Activated naive CD8-positive, alpha-beta T cell treated with anti-CD3 and anti-CD28 coated beads, Interleukin-2, amount 50 U/mL, for 24 hours (primary cell): ENCODE results near the gene VSIG8.

ENCODE experiments used
- ATAC-seq: fragments of 150-1000 bp; cut with Tn5 transposase; one replicate; pipeline ENCODE4 v1.10.0; 2021
- DNase-seq: peaks from one replicate; pipeline ENCODE4 v3.0.0; 2021
- H3K27ac Mint-ChIP-seq: one replicate; pipeline ENCODE4 v1.8.0; 2021; ENCODE audit warnings: mild to moderate bottlenecking, mixed read lengths
- H3K27me3 Mint-ChIP-seq: one replicate; pipeline ENCODE4 v1.8.0; 2021; ENCODE audit warnings: mixed read lengths
- H3K36me3 Mint-ChIP-seq: one replicate; pipeline ENCODE4 v1.8.0; 2021; ENCODE audit warnings: low read depth, mixed read lengths
- H3K4me1 Mint-ChIP-seq: one replicate; pipeline ENCODE4 v1.8.0; 2021; ENCODE audit warnings: mixed read lengths
- H3K4me3 Mint-ChIP-seq: one replicate; pipeline ENCODE4 v1.8.0; 2021; ENCODE audit warnings: mild to moderate bottlenecking, moderate library complexity, mixed read lengths
- H3K9me3 Mint-ChIP-seq: one replicate; pipeline ENCODE4 v1.8.0; 2021; ENCODE audit warnings: mixed read lengths

The VSIG8 gene

DNA sequence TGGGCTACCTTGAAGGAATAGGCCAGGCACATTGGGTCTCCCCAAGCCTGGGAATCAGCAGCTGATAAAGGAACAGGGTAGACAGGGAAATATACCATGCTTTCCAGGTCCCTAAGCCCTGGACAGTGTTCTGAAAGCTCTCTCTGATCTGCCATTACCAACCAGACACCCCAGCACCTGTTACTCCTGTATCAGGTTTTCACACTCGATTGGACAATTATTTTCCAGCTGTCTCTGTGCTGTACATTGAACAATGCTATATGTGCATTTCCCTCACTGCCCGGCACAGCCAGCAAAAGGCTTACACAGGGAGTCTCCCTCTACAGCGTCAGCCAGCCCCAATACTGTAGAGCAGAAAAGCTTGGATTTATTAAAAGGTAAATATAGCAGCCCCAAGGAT lies 32.8 kb upstream of the VSIG8 start:
- Mint-ChIP-seq H3K4me3 (no peak overlapping the region), H3K9me3 (no peaks in the 10 kb centered on the region), H3K36me3 (no peaks in the 10 kb centered on the region), H3K27me3 (no peaks in the 10 kb centered on the region), H3K27ac (no peak overlapping the region), H3K4me1 (peaks cover 6% of the 10 kb centered on the region)
- ATAC-seq = no peak
- DNase-seq = no peak

DNA sequence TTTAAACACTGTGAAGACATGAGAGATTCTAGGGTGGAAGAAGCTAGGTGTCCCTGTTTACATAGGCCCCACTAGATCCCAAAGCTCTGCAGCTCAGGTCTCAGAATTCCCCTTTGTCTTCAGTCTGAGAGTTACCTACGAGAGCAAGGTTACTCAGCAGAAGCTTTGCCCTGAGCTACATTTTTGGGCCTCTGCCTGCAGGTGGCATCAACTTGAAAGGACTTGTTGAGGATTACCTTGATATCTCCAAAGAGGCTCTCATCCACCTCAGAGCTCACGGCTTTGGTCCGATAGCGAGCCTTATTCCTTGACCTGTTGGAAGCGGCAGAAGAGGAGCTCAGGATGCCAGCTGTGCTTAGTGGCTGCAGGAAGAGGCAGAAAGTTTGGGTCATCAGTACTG lies 30.5 kb upstream of the VSIG8 start:
- Mint-ChIP-seq H3K9me3 (no peaks in the 10 kb centered on the region), H3K27ac (no peak overlapping the region), H3K4me1 (peaks cover 15% of the 10 kb centered on the region), H3K36me3 (no peaks in the 10 kb centered on the region), H3K4me3 (no peak overlapping the region), H3K27me3 (no peaks in the 10 kb centered on the region)
- DNase-seq = no peak
- no peak for ATAC-seq

DNA sequence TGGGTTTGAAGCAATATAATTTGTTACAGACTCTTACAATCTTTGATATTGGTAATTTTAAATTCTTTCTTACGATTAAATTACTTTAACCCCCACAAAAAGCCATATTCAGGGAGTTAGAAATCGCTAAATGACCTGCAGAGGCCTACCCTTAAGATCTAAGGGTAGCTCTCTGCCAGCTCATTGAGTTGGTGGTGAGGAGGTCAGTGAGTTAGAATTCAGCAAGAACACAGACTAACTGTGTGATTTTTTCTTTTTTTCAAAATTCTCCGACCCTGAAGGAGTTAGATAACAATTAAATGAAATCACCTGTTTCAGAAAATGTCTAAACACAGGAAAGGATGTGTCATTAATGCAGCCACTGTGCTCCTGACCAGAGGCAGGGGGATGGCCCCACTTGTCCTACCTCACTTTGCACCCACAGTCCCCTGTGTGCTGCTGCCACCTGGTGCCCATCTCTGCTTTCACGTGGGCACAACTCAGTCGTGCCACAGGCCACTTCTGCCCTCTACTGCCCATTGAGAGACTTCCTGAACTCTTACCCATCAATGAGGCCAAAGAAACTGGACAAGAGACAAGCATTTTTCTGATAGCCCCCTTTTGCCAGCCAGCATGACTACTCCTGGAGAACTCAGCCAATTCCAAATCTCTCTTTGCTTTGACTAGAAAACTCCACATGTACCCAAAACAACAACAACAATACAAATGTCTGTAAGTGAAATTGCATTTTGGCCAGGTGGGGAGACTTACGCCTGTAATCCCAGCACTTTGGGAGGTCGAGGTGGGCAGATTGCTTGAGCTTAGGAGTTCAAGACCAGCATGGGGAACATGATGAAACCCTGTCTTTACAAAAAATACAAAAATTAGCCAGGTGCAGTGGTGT lies 29.1 kb upstream of the VSIG8 start:
- no peaks in the 10 kb centered on the region for H3K36me3 Mint-ChIP-seq
- ATAC-seq (peak; percentile 91), DNase-seq (peak; percentile 81)
- H3K4me1 Mint-ChIP-seq = peaks cover 15% of the 10 kb centered on the region
- H3K9me3 Mint-ChIP-seq = no peaks in the 10 kb centered on the region
- no peak overlapping the region for H3K4me3 Mint-ChIP-seq
- no peaks in the 10 kb centered on the region for H3K27me3 Mint-ChIP-seq
- no peak overlapping the region for H3K27ac Mint-ChIP-seq

DNA sequence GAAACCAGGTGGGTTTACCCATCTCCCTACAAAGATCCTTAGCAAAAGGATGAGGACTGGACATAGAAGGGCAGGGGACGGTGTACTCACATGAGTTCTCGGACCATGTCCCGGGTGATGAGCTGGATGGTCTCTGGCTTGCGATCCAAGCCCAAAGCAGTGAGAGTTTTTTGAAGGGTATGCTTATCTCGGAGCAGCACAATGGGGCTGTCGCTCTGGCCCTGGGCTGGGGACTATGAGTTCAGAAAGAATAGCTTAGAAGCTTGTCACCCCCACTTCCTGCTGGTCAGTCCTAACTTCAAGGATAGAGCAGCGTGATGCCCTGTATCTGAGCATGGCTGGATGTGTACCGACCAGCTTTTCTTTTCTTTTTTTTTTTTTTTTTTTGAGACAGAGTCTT lies 27.9 kb upstream of the VSIG8 start:
- no peak overlapping the region for H3K4me3 Mint-ChIP-seq
- H3K27me3 Mint-ChIP-seq = no peaks in the 10 kb centered on the region
- no peaks in the 10 kb centered on the region for H3K9me3 Mint-ChIP-seq
- H3K27ac Mint-ChIP-seq = no peak overlapping the region
- H3K4me1 Mint-ChIP-seq = peaks cover 15% of the 10 kb centered on the region
- no peak for DNase-seq
- no peak for ATAC-seq
- H3K36me3 Mint-ChIP-seq = no peaks in the 10 kb centered on the region

DNA sequence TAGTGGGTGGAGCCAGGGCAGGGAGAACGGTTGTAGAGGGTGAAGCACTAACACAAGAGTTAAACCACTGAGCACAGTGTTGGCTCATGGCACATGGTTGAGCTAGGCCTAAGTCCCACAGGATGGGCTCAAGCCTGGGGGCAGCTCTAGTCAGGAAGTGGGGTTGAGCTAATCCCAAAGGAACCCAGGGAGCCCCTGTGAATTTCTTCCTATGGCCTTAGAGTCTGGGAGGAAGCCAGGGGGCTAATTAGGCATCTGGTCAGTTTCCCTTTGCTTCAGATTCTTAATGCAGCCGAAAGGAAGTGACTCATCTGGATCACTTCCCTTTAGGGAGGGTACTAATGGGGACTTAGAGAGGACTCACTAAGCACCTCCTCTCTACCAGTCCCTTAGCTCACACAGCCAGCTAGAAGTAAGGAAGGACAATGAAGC lies 27.4 kb upstream of the VSIG8 start:
- H3K36me3 Mint-ChIP-seq = no peaks in the 10 kb centered on the region
- DNase-seq = no peak
- no peaks in the 10 kb centered on the region for H3K9me3 Mint-ChIP-seq
- H3K4me3 Mint-ChIP-seq = no peak overlapping the region
- no peak for ATAC-seq
- peaks cover 15% of the 10 kb centered on the region for H3K4me1 Mint-ChIP-seq
- no peaks in the 10 kb centered on the region for H3K27me3 Mint-ChIP-seq
- no peak overlapping the region for H3K27ac Mint-ChIP-seq

DNA sequence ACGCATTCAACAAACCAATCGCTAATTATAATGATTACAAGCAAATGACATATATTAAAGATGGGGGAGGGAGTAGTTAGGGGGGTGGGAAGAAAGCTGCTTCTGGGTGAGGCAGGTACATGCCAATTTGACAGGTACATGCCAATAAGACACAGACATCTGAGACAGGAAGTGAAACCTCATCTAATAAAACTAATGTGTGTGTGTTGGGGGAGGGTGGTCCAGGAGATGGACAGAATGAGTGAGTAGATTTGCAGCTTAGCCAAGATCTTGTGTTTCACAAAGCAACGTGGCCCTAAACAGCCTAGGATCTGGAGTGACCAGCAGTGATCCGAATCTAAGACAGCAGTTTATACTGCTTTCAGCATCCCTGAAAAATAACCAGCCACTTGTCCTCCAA lies 26.7 kb upstream of the VSIG8 start:
- no peak overlapping the region for H3K4me3 Mint-ChIP-seq
- no peaks in the 10 kb centered on the region for H3K9me3 Mint-ChIP-seq
- H3K4me1 Mint-ChIP-seq = peaks cover 15% of the 10 kb centered on the region
- ATAC-seq (no peak), DNase-seq (no peak)
- no peak overlapping the region for H3K27ac Mint-ChIP-seq
- no peaks in the 10 kb centered on the region for H3K36me3 Mint-ChIP-seq
- no peaks in the 10 kb centered on the region for H3K27me3 Mint-ChIP-seq

DNA sequence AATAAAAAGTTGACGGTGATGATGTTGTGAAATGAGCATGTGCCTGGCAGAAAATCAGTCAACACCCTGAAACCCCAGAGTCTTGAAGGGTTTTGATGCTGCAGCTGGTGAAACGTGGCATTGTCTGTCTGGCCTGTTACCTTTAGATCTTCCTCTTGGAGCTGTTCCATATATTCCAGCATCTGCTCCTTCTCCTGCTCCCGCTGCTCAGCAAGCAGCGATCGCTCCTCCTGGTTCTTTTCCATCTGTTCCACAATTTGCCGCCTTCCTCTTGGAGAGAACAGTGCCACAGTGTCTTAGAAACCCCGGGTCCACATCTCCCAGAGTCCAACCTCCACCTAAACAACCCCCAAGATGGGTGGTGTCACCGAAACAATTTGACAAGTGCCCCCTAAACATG lies 21.8 kb upstream of the VSIG8 start:
- no peak for ATAC-seq

DNA sequence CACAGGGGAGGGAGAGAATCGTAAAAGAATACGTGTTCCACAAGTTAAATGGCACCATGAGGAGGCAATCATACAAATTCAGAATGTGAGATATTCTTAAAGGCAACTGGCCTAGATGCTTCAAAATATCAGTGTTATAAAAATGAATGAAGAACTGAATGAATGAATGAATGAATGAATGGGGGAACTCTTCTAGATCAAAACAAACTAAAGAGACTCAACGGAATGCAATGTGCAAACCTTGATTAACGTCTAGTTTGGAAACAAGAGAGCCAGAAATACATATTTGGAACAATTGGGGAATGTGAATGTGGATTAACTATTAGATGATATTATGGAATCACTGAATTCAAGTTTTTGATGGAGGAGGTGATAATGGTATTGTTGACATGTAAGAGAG lies 20.7 kb upstream of the VSIG8 start:
- H3K9me3 Mint-ChIP-seq = no peaks in the 10 kb centered on the region
- no peaks in the 10 kb centered on the region for H3K4me1 Mint-ChIP-seq
- no peaks in the 10 kb centered on the region for H3K36me3 Mint-ChIP-seq
- no peak overlapping the region for H3K4me3 Mint-ChIP-seq
- ATAC-seq = no peak
- H3K27me3 Mint-ChIP-seq = no peaks in the 10 kb centered on the region
- no peak for DNase-seq
- no peak overlapping the region for H3K27ac Mint-ChIP-seq

More for the DNA sequence above, 21.8 kb upstream of the VSIG8 start:
- H3K4me1 Mint-ChIP-seq = peaks cover 2% of the 10 kb centered on the region
- no peaks in the 10 kb centered on the region for H3K9me3 Mint-ChIP-seq
- H3K27ac Mint-ChIP-seq = no peak overlapping the region
- no peak for DNase-seq
- H3K36me3 Mint-ChIP-seq = no peaks in the 10 kb centered on the region
- H3K27me3 Mint-ChIP-seq = no peaks in the 10 kb centered on the region
- H3K4me3 Mint-ChIP-seq = no peak overlapping the region

DNA sequence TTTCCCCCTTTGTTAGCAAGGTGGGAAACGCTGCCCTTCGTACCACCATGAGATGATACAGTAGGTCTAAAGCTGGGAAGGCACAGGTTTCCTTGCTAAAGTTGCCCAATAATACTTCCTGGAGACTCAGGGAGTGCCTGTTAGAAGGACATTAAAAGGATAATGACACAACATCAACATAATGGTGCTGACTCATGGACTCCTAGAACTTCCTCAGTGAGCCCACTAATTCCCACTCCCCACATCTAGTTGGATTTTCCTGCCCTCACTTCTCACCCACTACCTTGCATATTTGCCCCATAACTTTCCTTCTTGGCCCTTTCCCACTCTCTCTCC lies 20.0 kb upstream of the VSIG8 start:
- Mint-ChIP-seq H3K36me3 (no peaks in the 10 kb centered on the region), H3K4me3 (no peak overlapping the region), H3K27me3 (no peaks in the 10 kb centered on the region), H3K9me3 (no peaks in the 10 kb centered on the region), H3K4me1 (no peaks in the 10 kb centered on the region), H3K27ac (no peak overlapping the region)
- DNase-seq = no peak
- no peak for ATAC-seq

DNA sequence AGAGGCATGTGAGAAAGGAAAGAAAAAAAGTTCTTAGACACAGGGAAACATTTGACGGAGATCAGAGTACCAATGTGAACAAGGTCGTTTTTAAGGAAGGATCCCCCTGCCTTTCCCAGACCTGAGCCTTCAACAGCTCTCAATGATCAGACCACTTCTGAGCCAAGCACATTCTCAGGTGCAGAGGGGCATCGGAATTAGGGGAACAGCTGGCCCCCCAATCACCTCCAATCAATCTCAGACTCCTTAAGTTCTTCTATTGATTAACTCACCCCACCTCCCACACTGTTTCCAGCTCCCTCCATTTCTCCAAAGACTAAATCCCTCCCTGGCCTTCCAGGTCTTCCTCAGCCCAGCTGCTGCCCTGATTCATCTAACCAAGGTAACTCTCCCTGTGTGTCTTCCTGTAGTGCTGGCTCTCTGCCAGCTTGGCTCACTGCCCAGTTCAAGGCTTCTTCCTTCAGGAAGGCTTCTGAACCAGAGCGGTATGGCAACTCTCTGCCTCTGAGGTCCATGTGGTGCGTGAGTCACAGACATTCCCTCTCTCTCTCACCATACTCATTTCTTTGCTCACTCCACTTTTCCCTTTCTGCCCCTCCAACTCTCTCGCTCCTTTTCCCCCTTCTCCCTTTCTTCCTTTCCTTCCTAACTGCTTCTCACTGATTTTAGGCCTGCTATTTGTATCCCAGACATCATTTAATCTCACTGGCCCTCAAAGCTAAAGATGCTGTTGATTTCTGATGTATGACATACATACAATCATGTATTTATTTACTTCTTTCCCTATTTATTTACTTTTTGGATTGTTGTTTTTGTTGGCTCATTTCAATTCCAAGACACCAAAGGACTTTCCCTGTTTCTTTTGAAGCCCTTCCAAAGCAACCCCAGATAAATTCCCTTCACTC lies 19.4 kb upstream of the VSIG8 start:
- Mint-ChIP-seq H3K36me3 (no peaks in the 10 kb centered on the region), H3K27ac (no peak overlapping the region), H3K9me3 (no peaks in the 10 kb centered on the region), H3K27me3 (no peaks in the 10 kb centered on the region), H3K4me3 (no peak overlapping the region), H3K4me1 (no peaks in the 10 kb centered on the region)
- DNase-seq (peak; percentile 13), ATAC-seq (no peak)

DNA sequence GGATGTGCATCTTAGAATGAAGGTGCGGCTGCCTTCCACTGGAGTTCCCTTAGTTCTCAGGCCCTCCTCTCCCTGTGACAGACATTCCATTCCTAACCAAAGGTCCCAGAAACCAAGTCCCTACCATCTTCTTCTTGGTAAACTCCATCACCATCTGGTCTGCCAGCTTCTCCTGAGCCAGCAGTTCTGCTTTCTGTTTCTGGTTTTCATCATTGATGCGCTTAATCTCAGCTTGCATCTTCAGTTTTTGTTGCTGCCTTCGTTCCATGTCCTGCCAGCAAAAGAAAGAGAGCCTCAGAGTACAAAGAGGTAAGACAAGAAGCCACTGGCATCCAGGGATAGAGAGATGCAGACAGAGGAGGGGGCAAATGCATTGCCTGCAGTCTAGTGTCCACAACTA lies 18.0 kb upstream of the VSIG8 start:
- no peak for DNase-seq
- Mint-ChIP-seq H3K4me3 (no peak overlapping the region), H3K27ac (no peak overlapping the region), H3K27me3 (no peaks in the 10 kb centered on the region), H3K4me1 (no peaks in the 10 kb centered on the region), H3K36me3 (no peaks in the 10 kb centered on the region), H3K9me3 (no peaks in the 10 kb centered on the region)
- no peak for ATAC-seq

DNA sequence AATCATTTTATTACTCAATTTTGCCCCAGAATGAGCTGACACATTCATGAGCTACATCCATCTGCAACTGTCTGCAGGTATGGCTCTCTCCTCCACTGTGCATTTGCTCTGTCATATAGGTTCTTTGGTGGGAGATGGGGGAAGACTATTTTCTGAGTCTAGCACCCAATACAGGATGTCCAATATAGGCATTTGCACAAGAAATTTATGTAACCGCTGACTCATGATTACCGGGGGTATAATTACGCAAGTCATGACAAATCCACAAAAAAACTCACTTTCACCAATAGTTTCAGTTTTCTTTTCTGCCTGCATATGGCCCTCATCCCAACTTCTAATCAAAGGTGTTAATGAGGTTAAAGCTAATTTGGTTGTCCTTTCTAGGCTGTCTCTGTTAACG lies 17.5 kb upstream of the VSIG8 start:
- no peaks in the 10 kb centered on the region for H3K27me3 Mint-ChIP-seq
- ATAC-seq = no peak
- H3K9me3 Mint-ChIP-seq = no peaks in the 10 kb centered on the region
- no peak for DNase-seq
- H3K27ac Mint-ChIP-seq = no peak overlapping the region
- no peaks in the 10 kb centered on the region for H3K4me1 Mint-ChIP-seq
- H3K36me3 Mint-ChIP-seq = no peaks in the 10 kb centered on the region
- H3K4me3 Mint-ChIP-seq = no peak overlapping the region

DNA sequence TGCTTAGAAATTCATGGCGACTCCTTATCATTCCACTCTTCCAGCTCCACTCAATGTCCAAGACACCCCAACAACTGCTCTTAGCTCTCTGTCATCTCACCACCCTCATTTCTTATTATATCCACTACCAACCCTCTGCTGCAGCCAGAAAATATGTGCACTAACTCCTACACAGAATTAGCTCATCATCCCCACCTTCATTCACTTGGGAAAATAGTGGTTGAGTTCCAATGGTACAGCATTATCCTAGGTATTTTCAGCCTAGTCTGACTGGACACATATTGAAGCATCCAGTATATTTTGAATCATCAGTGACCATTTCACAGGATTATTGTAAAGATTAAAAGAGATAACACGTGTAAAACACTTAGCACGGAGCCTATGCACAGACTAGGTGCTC lies 16.7 kb upstream of the VSIG8 start:
- Mint-ChIP-seq H3K36me3 (no peaks in the 10 kb centered on the region), H3K27me3 (no peaks in the 10 kb centered on the region), H3K4me3 (no peak overlapping the region), H3K27ac (no peak overlapping the region), H3K4me1 (no peaks in the 10 kb centered on the region), H3K9me3 (no peaks in the 10 kb centered on the region)
- ATAC-seq (no peak), DNase-seq (no peak)

DNA sequence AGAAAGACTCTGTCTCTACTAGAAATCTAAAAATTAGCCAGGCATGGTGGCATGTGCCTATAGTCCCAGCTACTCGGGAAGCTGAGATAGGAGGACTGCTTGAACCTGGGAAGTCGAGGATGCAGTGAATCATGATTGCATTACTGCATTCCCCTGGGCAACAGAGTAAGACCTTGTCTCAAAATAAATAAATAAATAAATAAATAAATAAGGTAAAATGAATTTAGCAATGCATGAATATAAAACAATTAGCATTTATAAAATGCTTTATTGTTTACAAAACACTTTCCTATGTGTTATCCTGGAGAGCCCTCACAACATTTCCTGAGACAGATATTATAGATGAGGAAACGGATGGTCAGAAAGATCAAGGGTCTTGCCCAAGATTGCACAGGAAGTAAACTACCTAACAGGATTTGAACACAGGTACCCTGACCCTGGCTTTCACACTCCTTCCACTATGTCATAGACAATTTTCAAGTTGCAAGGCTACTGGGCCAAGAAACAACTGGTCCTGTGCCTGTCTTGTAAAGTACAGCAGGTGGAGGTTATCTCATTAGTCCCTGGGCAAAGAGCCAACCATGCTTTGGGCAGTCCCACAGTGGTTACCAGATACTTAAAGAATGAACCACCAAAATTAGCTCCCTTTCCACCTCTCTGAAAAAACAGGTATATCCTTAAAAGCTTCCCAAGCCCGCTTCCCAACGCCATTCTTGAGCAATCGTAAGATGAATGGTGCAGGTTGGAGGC lies 15.4 kb upstream of the VSIG8 start:
- no peaks in the 10 kb centered on the region for H3K9me3 Mint-ChIP-seq
- H3K27me3 Mint-ChIP-seq = no peaks in the 10 kb centered on the region
- no peak overlapping the region for H3K27ac Mint-ChIP-seq
- ATAC-seq (no peak), DNase-seq (no peak)
- H3K4me1 Mint-ChIP-seq = no peaks in the 10 kb centered on the region
- H3K36me3 Mint-ChIP-seq = no peaks in the 10 kb centered on the region
- no peak overlapping the region for H3K4me3 Mint-ChIP-seq
